Measurements from ENCODE around the gene CSPG4.
"Not testable (repeated sequence)": the region's sequence is repeated elsewhere in the genome, so short reads cannot be mapped to it uniquely, and the experiment has no call there.

CSPG4 gene

GRCh38 chr15:75699517-75699916, 13.1 kb downstream of the CSPG4 start:
- H3K9me3 Mint-ChIP-seq; intact Hi-C loops (cut with micrococcal nuclease); H3K36me3 Mint-ChIP-seq (ENCODE audit: low read depth): not testable (repeated sequence)
- Mint-ChIP-seq H3K4me3 (peak overlapping the region; percentile 50), H3K27ac (peak overlapping the region; percentile 90), H3K27me3 (peaks cover 41% of the 10 kb centered on the region), H3K4me1 (ENCODE audit: low read depth) (peaks cover 70% of the 10 kb centered on the region)

DNA sequence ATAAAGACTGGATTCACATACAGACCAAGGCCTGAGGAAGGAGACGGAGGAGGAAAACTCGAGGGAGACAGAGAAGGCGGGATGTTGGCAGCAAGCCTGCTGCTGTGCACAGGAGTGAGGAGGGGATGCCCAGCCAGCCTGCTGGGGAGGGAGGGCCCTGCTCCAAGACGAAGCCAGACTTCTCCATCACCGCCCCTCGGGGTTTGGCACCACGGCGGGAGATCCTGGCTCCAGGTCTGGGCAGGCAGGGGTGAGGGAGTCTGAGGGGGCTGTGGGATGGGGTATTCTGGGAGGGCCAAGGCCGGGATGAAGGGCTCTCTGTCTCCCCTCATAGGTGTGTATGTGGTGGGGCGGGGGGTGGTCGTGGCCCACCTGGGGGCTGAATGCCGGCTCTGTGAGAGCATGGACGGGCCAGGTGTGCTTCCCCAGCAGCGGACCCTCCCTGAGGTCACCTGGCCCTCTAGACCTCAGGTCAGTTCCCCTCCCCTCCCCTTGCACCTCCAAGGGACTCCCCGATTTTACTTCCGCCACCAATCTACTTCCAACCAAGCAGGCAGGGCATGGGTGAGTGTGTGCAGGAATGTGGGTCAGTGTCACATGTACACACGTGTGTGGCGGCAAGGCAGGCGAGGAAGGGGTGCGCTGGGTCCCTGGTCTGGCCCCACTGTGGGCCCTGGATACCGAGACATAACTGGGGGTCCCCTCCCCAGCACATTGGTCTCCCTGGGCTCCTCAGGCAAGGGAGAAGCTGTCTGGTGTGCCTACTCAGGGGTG, 14.5 kb downstream of the CSPG4 start:
- Mint-ChIP-seq H3K4me1 (ENCODE audit: low read depth) (peaks cover 81% of the 10 kb centered on the region), H3K27ac (peak overlapping the region; percentile 90), H3K27me3 (peaks cover 55% of the 10 kb centered on the region)
- H3K4me3 Mint-ChIP-seq; H3K36me3 Mint-ChIP-seq (ENCODE audit: low read depth); H3K9me3 Mint-ChIP-seq; intact Hi-C loops (cut with micrococcal nuclease): not testable (repeated sequence)

DNA sequence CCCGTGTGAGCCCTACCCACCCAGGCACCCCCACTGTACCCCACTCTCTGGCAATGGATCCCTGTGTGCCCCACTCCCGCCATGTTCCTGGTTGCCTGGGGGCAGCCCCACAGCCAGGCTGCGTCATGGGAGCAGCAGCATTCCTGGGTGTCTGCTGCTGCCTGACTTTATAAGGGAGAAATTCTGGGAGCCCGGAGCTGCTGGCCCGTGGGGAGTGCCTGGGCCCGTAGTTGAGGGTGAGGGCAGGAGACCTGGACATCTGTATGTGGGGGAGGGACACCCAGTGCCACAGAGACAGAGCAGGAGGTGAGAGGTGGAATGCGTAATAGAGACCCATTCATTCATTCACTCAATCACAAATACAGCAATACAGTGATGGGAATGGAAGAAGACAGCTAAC, 15.1 kb downstream of the CSPG4 start:
- H3K27ac Mint-ChIP-seq = peak overlapping the region; percentile 90
- H3K9me3 Mint-ChIP-seq = no peaks in the 10 kb centered on the region
- no peaks in the 10 kb centered on the region for H3K36me3 Mint-ChIP-seq (ENCODE audit: low read depth)
- peaks cover 61% of the 10 kb centered on the region for H3K27me3 Mint-ChIP-seq
- H3K4me1 Mint-ChIP-seq (ENCODE audit: low read depth) = peaks cover 86% of the 10 kb centered on the region
- H3K4me3 Mint-ChIP-seq = no peak overlapping the region
- intact Hi-C loops (cut with micrococcal nuclease) = no loop called here

GRCh38 chr15:75696854-75697259, 15.8 kb downstream of the CSPG4 start:
- peaks cover 61% of the 10 kb centered on the region for H3K27me3 Mint-ChIP-seq
- H3K4me1 Mint-ChIP-seq (ENCODE audit: low read depth) = peaks cover 86% of the 10 kb centered on the region
- H3K36me3 Mint-ChIP-seq (ENCODE audit: low read depth) = no peaks in the 10 kb centered on the region
- H3K4me3 Mint-ChIP-seq = no peak overlapping the region
- H3K9me3 Mint-ChIP-seq = no peaks in the 10 kb centered on the region
- intact Hi-C loops (cut with micrococcal nuclease) = no loop called here
- peak overlapping the region; percentile 90 for H3K27ac Mint-ChIP-seq

GRCh38 chr15:75696311-75696720, 16.3 kb downstream of the CSPG4 start:
- no peaks in the 10 kb centered on the region for H3K9me3 Mint-ChIP-seq
- H3K4me3 Mint-ChIP-seq = no peak overlapping the region
- intact Hi-C loops (cut with micrococcal nuclease) = no loop called here
- peaks cover 60% of the 10 kb centered on the region for H3K27me3 Mint-ChIP-seq
- H3K36me3 Mint-ChIP-seq (ENCODE audit: low read depth) = no peaks in the 10 kb centered on the region
- no peak overlapping the region for H3K27ac Mint-ChIP-seq
- peaks cover 81% of the 10 kb centered on the region for H3K4me1 Mint-ChIP-seq (ENCODE audit: low read depth)

GRCh38 chr15:75695634-75696310, 16.9 kb downstream of the CSPG4 start:
- peak overlapping the region; percentile 37 for H3K27ac Mint-ChIP-seq
- intact Hi-C loops (cut with micrococcal nuclease) = no loop called here
- peaks cover 75% of the 10 kb centered on the region for H3K4me1 Mint-ChIP-seq (ENCODE audit: low read depth)
- H3K4me3 Mint-ChIP-seq = no peak overlapping the region
- no peaks in the 10 kb centered on the region for H3K9me3 Mint-ChIP-seq
- no peaks in the 10 kb centered on the region for H3K36me3 Mint-ChIP-seq (ENCODE audit: low read depth)
- H3K27me3 Mint-ChIP-seq = peaks cover 64% of the 10 kb centered on the region

DNA sequence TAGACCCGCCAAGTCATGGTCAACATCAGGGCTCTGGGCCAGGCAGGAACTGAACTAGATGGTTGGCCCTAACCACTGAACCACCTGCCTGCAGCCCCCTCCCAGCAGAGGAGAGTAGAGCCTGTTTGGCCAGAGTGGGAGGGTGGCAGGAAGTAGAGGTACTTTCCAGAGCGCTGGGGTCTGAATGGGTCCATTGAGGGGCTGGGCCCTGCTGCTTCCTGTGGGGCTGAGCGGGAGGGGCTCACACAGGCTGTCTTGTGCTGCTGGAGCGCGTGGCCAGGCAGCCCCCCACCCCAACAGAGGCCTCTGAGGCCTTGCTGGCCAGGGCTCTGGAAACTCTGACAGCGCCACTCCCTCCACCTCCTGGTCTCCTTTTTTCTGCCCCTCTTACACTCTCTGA, 17.4 kb downstream of the CSPG4 start:
- Mint-ChIP-seq H3K9me3 (no peaks in the 10 kb centered on the region), H3K4me3 (no peak overlapping the region), H3K4me1 (ENCODE audit: low read depth) (peaks cover 70% of the 10 kb centered on the region), H3K36me3 (ENCODE audit: low read depth) (no peaks in the 10 kb centered on the region), H3K27ac (peak overlapping the region; percentile 37), H3K27me3 (peaks cover 69% of the 10 kb centered on the region)
- intact Hi-C loops (cut with micrococcal nuclease) = no loop called here

DNA sequence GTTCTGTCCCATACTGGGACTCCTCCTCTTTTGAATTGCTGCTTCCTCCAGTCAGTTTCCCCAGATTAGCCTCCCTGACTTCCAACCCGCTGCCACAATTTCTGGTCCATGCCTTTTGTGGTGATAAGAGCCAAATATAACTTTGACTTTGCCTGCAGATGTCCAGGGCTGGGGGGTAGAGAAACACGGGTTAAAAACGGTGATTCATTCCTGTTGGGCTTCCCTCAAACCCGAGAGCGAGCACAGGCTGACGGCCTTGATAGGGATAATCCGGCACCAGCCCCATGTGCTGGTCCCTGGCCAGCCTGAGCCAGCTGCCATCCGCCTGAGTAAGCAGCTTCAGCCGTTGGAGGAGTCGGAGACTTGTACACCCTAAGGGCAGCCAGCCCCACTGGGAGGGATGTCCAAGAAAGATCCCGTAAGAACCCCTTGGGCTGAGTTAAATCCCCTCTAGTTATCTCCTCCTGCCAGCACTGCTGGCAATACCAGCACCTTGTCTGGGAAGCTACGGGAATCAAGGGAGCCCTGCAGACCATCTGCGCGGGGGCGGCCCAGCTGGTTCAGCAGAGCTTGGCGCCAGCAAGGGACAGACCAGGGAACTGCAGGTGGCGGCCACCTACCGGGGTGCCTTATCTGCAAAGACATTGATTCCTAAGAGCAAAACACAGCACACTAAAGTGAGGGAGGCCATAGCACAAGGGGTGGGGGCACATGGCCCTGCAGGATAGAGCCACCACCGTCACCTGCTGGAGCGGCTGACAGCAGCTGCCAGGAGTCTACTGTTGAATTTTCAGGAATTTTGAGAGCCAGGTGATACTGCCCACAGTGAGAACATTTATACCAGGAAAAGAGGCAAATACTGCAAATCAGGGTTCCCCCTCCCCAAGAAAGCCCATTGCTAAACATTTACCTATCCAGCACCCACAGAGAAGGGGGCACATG, 18.1 kb downstream of the CSPG4 start:
- peak overlapping the region; percentile 37 for H3K27ac Mint-ChIP-seq
- peaks cover 70% of the 10 kb centered on the region for H3K27me3 Mint-ChIP-seq
- no peaks in the 10 kb centered on the region for H3K36me3 Mint-ChIP-seq (ENCODE audit: low read depth)
- peaks cover 63% of the 10 kb centered on the region for H3K4me1 Mint-ChIP-seq (ENCODE audit: low read depth)
- H3K9me3 Mint-ChIP-seq = no peaks in the 10 kb centered on the region
- H3K4me3 Mint-ChIP-seq = no peak overlapping the region
- intact Hi-C loops (cut with micrococcal nuclease) = no loop called here

- H3K4me3 Mint-ChIP-seq = no peak overlapping the region
- intact Hi-C loops (cut with micrococcal nuclease) = no loop called here
- no peaks in the 10 kb centered on the region for H3K36me3 Mint-ChIP-seq (ENCODE audit: low read depth)
- H3K9me3 Mint-ChIP-seq = no peaks in the 10 kb centered on the region
- peaks cover 74% of the 10 kb centered on the region for H3K27me3 Mint-ChIP-seq
- peaks cover 54% of the 10 kb centered on the region for H3K4me1 Mint-ChIP-seq (ENCODE audit: low read depth)
- no peak overlapping the region for H3K27ac Mint-ChIP-seq
Measured at GRCh38 chr15:75693501-75694240, 19.0 kb downstream of the CSPG4 start.

- Mint-ChIP-seq H3K27me3 (peaks cover 73% of the 10 kb centered on the region), H3K4me1 (ENCODE audit: low read depth) (peaks cover 54% of the 10 kb centered on the region)
- H3K27ac Mint-ChIP-seq; H3K9me3 Mint-ChIP-seq; H3K36me3 Mint-ChIP-seq (ENCODE audit: low read depth); H3K4me3 Mint-ChIP-seq; intact Hi-C loops (cut with micrococcal nuclease): not testable (repeated sequence)
Measured at GRCh38 chr15:75693028-75693427, 19.6 kb downstream of the CSPG4 start.

- Mint-ChIP-seq H3K27me3 (peaks cover 66% of the 10 kb centered on the region), H3K4me1 (ENCODE audit: low read depth) (peaks cover 48% of the 10 kb centered on the region)
- intact Hi-C loops (cut with micrococcal nuclease); H3K9me3 Mint-ChIP-seq; H3K4me3 Mint-ChIP-seq; H3K27ac Mint-ChIP-seq; H3K36me3 Mint-ChIP-seq (ENCODE audit: low read depth): not testable (repeated sequence)
Measured at GRCh38 chr15:75692311-75692710, 20.3 kb downstream of the CSPG4 start.

GRCh38 chr15:75689429-75689828, 23.2 kb downstream of the CSPG4 start:
- Mint-ChIP-seq H3K4me1 (ENCODE audit: low read depth) (peaks cover 22% of the 10 kb centered on the region), H3K27me3 (peaks cover 50% of the 10 kb centered on the region)
- H3K27ac Mint-ChIP-seq; H3K4me3 Mint-ChIP-seq; H3K36me3 Mint-ChIP-seq (ENCODE audit: low read depth); H3K9me3 Mint-ChIP-seq: not testable (repeated sequence)
- intact Hi-C loops (cut with micrococcal nuclease) = loop anchor here (5.0 kb wide), 1 partner anchor 33 kb away; a partner anchor contains a TSS

DNA sequence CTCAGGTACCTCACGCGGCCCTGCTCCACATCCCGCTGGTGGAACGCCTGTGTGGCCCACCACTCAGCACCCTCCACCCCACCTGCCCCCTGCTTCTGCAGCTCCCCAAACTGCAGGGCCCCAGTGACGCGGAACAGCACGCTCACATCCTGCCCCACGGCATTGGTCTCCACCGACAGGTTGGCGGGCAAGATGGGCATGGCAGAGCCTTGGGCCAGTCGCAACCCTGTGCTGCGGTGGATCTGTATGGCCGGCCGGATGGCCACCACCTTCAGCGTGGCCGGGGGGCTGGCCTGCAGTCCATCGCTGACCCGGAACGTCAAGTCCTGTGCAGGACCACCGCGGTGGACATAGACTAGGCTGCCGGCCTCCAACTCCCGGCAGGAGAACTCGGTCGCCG, 23.8 kb downstream of the CSPG4 start:
- intact Hi-C loops (cut with micrococcal nuclease) = loop anchor here (5.0 kb wide), 1 partner anchor 33 kb away; a partner anchor contains a TSS
- Mint-ChIP-seq H3K4me3 (no peak overlapping the region), H3K27ac (no peak overlapping the region), H3K4me1 (ENCODE audit: low read depth) (peaks cover 16% of the 10 kb centered on the region), H3K27me3 (peaks cover 45% of the 10 kb centered on the region), H3K36me3 (ENCODE audit: low read depth) (no peaks in the 10 kb centered on the region), H3K9me3 (no peaks in the 10 kb centered on the region)

Measured in dendritic cell treated with granulocyte-macrophage colony-stimulating factor and Interleukin-4, amounts not matched to agents 40 ng/mL and 50 ng/mL, for 4 days (primary cell).